Measurements from ENCODE around the gene NSD2.

Gene NSD2

GRCh38 chr4:1862055-1862911 lies 8.9 kb upstream of the NSD2 start:
- Histone ChIP-seq H3K27ac (peak overlapping the region in 6 of 21 experiments; percentile 29 to 58 (median 40)), H3K4me3 (peak overlapping the region in 6 of 7 experiments; percentile 10 to 30 (median 26))

GRCh38 chr4:1862961-1863296 lies 8.3 kb upstream of the NSD2 start:
- Histone ChIP-seq H3K4me3 (peak overlapping the region in 1 of 7 experiments; percentile 29), H3K27ac (no peak overlapping the region)

GRCh38 chr4:1863297-1864033 lies 7.7 kb upstream of the NSD2 start:
- Histone ChIP-seq H3K4me3 (no peak overlapping the region), H3K27ac (no peak overlapping the region)

GRCh38 chr4:1864076-1865008 lies 6.9 kb upstream of the NSD2 start:
- Histone ChIP-seq H3K27ac (no peak overlapping the region), H3K4me3 (no peak overlapping the region)

- Histone ChIP-seq H3K4me3 (no peak overlapping the region), H3K27ac (no peak overlapping the region)
These were observed 5.0 kb upstream of the NSD2 start for GRCh38 chr4:1866189-1866661.

GRCh38 chr4:1868293-1868692 lies 2.9 kb upstream of the NSD2 start:
- H3K27ac ChIP-seq: no peak overlapping the region
- H3K4me3 ChIP-seq: no peak overlapping the region

GRCh38 chr4:1868912-1869311 lies 2.3 kb upstream of the NSD2 start:
- Histone ChIP-seq H3K4me3 (no peak overlapping the region), H3K27ac (no peak overlapping the region)

GRCh38 chr4:1869530-1870327 lies 1.5 kb upstream of the NSD2 start:
- peak overlapping the region; percentile 57 to 88 (median 79) for H3K4me3 ChIP-seq
- peak overlapping the region in 20 of 21 experiments; percentile 87 to 100 (median 98) for H3K27ac ChIP-seq

- Histone ChIP-seq H3K27ac (peak overlapping the region; percentile 79 to 100 (median 98)), H3K4me3 (peak overlapping the region; percentile 57 to 88 (median 79))
These were observed 940 bp upstream of the NSD2 start for GRCh38 chr4:1870328-1870577.

GRCh38 chr4:1871471-1872021 lies 353 bp downstream of the NSD2 start:
- peak overlapping the region; percentile 70 to 96 (median 91) for H3K4me3 ChIP-seq
- peak overlapping the region; percentile 66 to 95 (median 88) for H3K27ac ChIP-seq

GRCh38 chr4:1872870-1873269 lies 1.7 kb downstream of the NSD2 start:
- H3K4me3 ChIP-seq: peak overlapping the region in 2 of 7 experiments; percentile 83 to 91
- peak overlapping the region in 6 of 21 experiments; percentile 16 to 93 (median 76) for H3K27ac ChIP-seq

GRCh38 chr4:1873291-1873690 lies 2.1 kb downstream of the NSD2 start:
- H3K27ac ChIP-seq: peak overlapping the region in 2 of 21 experiments; percentile 86 to 91
- H3K4me3 ChIP-seq: no peak overlapping the region

GRCh38 chr4:1873776-1874175 lies 2.6 kb downstream of the NSD2 start:
- H3K27ac ChIP-seq: peak overlapping the region in 2 of 21 experiments; percentile 14 to 91
- H3K4me3 ChIP-seq: no peak overlapping the region

GRCh38 chr4:1874201-1874600 lies 3.0 kb downstream of the NSD2 start:
- Histone ChIP-seq H3K27ac (peak overlapping the region in 1 of 21 experiments; percentile 14), H3K4me3 (no peak overlapping the region)

- Histone ChIP-seq H3K4me3 (no peak overlapping the region), H3K27ac (no peak overlapping the region)
These were observed 8.3 kb downstream of the NSD2 start for GRCh38 chr4:1879485-1879884.

GRCh38 chr4:1880332-1880731 lies 9.1 kb downstream of the NSD2 start:
- Histone ChIP-seq H3K4me3 (no peak overlapping the region), H3K27ac (no peak overlapping the region)

GRCh38 chr4:1882850-1883271 lies 11.7 kb downstream of the NSD2 start:
- no peak overlapping the region for H3K27ac ChIP-seq
- H3K4me3 ChIP-seq: no peak overlapping the region

- no peak overlapping the region for H3K27ac ChIP-seq
- H3K4me3 ChIP-seq: no peak overlapping the region
These were observed 12.4 kb downstream of the NSD2 start for GRCh38 chr4:1883583-1883982.

- no peak overlapping the region for H3K27ac ChIP-seq
- no peak overlapping the region for H3K4me3 ChIP-seq
These were observed 14.2 kb downstream of the NSD2 start for GRCh38 chr4:1885414-1885813.
